ENCODE measurements around the gene BIN1. TPM values are rescaled to one million over a fixed set of nuclear protein-coding genes. Genes with fewer than 3 reads are reported as not detected.

The BIN1 gene
- total and polyA plus RNA-seq, 2 donors (not counting 1 experiment from before 2014, with no cell fraction given): 90.6 to 92.3 TPM

GRCh38 chr2:127048618-127048935, 58.4 kb downstream of the BIN1 start:
- TF ChIP-seq CTCF (IDR thresholded peaks at IDR 0.05) (no peak), EZH2 (IDR thresholded peaks at IDR 0.05; ENCODE audit: borderline replicate concordance, insufficient read depth, low read depth, low read length, poor library complexity, severe bottlenecking) (no peak)
- intact Hi-C loops (cut with micrococcal nuclease): no loop called here
- Mint-ChIP-seq H3K27ac (no peak overlapping the region), H3K4me1 (peaks cover 3% of the 10 kb centered on the region), H3K9me3 (ENCODE audit: insufficient read depth) (no peaks in the 10 kb centered on the region), H3K4me3 (no peak overlapping the region), H3K27me3 (no peaks in the 10 kb centered on the region)
- WGBS (ENCODE audit: insufficient coverage): 97% methylated on average over 6 of the region's 6 CpGs
- Histone ChIP-seq H3K4me2 (replicated peaks; ENCODE audit: low read depth, low read length, poor library complexity, severe bottlenecking) (no peak overlapping the region), H3K27ac (ENCODE audit: low read length in 2 of 2) (no peak overlapping the region), H3K9ac (ENCODE audit: low read length) (no peak overlapping the region), H3K27me3 (replicated peaks in 1 of 4; ENCODE audit: control extremely low read depth in 1 of 4, control insufficient read depth in 3 of 4, insufficient read depth in 4 of 4, low read length in 3 of 4) (no peaks in the 10 kb centered on the region), H3K4me3 (ENCODE audit: control extremely low read depth in 1 of 5, extremely low read depth in 1 of 5, insufficient read depth in 1 of 5, low read depth in 2 of 5, low read length in 4 of 5) (no peak overlapping the region), H3K9me3 (ENCODE audit: control extremely low read depth in 1 of 3, control insufficient read depth in 2 of 3, insufficient read depth in 1 of 3, low read length in 2 of 3) (peaks cover 0 to 18% (median 0%) of the 10 kb centered on the region in 3 donors), H3K79me2 (ENCODE audit: control insufficient read depth, insufficient read depth, low read length) (no peaks in the 10 kb centered on the region), H2AFZ (ENCODE audit: insufficient read depth, low read depth, low read length, poor library complexity, severe bottlenecking) (no peak overlapping the region), H3K4me1 (ENCODE audit: control insufficient read depth in 2 of 2, insufficient read depth in 2 of 2, low read length in 2 of 2) (peaks cover 0 to 8% of the 10 kb centered on the region in 2 donors), H4K20me1 (ENCODE audit: control insufficient read depth, insufficient read depth, low read length, poor library complexity, severe bottlenecking) (peaks cover 30% of the 10 kb centered on the region), H3K36me3 (replicated peaks in 1 of 2; ENCODE audit: control extremely low read depth in 1 of 2, control insufficient read depth in 1 of 2, extremely low read depth in 1 of 2, insufficient read depth in 2 of 2, low read length in 1 of 2) (peaks cover 0 to 21% of the 10 kb centered on the region in 2 experiments)
- ATAC-seq (ENCODE audit: low read depth) (no peak), DNase-seq (no peak)
- POLR2A ChIA-PET: no interaction called here
- CTCF ChIA-PET: no interaction called here

- TF ChIP-seq EZH2 (IDR thresholded peaks at IDR 0.05; ENCODE audit: borderline replicate concordance, insufficient read depth, low read depth, low read length, poor library complexity, severe bottlenecking): no peak
- no peak for TF ChIP-seq CTCF (IDR thresholded peaks at IDR 0.05)
Observed at GRCh38 chr2:127047716-127048617, 59.0 kb downstream of the BIN1 start.

More at GRCh38 chr2:127047716-127048617, 59.0 kb downstream of the BIN1 start:
- no peak overlapping the region for H3K9ac ChIP-seq (ENCODE audit: low read length)
- no peak overlapping the region for H2AFZ ChIP-seq (ENCODE audit: insufficient read depth, low read depth, low read length, poor library complexity, severe bottlenecking)
- DNase-seq (no peak), ATAC-seq (ENCODE audit: low read depth) (no peak)
- no peaks in the 10 kb centered on the region for H3K27me3 ChIP-seq (replicated peaks in 1 of 4; ENCODE audit: control extremely low read depth in 1 of 4, control insufficient read depth in 3 of 4, insufficient read depth in 4 of 4, low read length in 3 of 4)
- H3K4me2 ChIP-seq (replicated peaks; ENCODE audit: low read depth, low read length, poor library complexity, severe bottlenecking): no peak overlapping the region
- CTCF ChIA-PET: interaction anchor here (1.0 kb wide), 1 partner anchor 20 kb away, joined by 3 read pairs; no protein-coding TSS in a partner anchor
- H3K4me1 ChIP-seq (ENCODE audit: control insufficient read depth in 2 of 2, insufficient read depth in 2 of 2, low read length in 2 of 2): peaks cover 0 to 8% of the 10 kb centered on the region in 2 donors
- peaks cover 3% of the 10 kb centered on the region for H3K4me1 Mint-ChIP-seq
- no peak overlapping the region for H3K4me3 Mint-ChIP-seq
- no peak overlapping the region for H3K27ac ChIP-seq (ENCODE audit: low read length in 2 of 2)
- no peaks in the 10 kb centered on the region for H3K79me2 ChIP-seq (ENCODE audit: control insufficient read depth, insufficient read depth, low read length)
- H3K36me3 ChIP-seq (replicated peaks in 1 of 2; ENCODE audit: control extremely low read depth in 1 of 2, control insufficient read depth in 1 of 2, extremely low read depth in 1 of 2, insufficient read depth in 2 of 2, low read length in 1 of 2): peaks cover 0 to 16% of the 10 kb centered on the region in 2 experiments
- H3K27ac Mint-ChIP-seq: no peak overlapping the region
- peaks cover 0 to 21% (median 0%) of the 10 kb centered on the region in 3 donors for H3K9me3 ChIP-seq (ENCODE audit: control extremely low read depth in 1 of 3, control insufficient read depth in 2 of 3, insufficient read depth in 1 of 3, low read length in 2 of 3)
- H3K27me3 Mint-ChIP-seq: no peaks in the 10 kb centered on the region
- no peak overlapping the region for H3K4me3 ChIP-seq (ENCODE audit: control extremely low read depth in 1 of 5, extremely low read depth in 1 of 5, insufficient read depth in 1 of 5, low read depth in 2 of 5, low read length in 4 of 5)
- intact Hi-C loops (cut with micrococcal nuclease): no loop called here
- WGBS (ENCODE audit: insufficient coverage): 97% methylated on average over 37 of the region's 38 CpGs
- POLR2A ChIA-PET: no interaction called here
- peaks cover 24% of the 10 kb centered on the region for H4K20me1 ChIP-seq (ENCODE audit: control insufficient read depth, insufficient read depth, low read length, poor library complexity, severe bottlenecking)
- H3K9me3 Mint-ChIP-seq (ENCODE audit: insufficient read depth): no peaks in the 10 kb centered on the region
